Left renal pelvis (tissue), 4 donors: ENCODE measurements around the gene OR8I2. TPM values are rescaled to one million over a fixed set of nuclear protein-coding genes. Genes with fewer than 3 reads are reported as not detected.
"Not testable (repeated sequence)": the region's sequence is repeated elsewhere in the genome, so short reads cannot be mapped to it uniquely, and the experiment has no call there.

Experiments
- DNase-seq, 4 donors: peaks; one replicate each; pipeline ENCODE4 v3.0.0-alpha.2; 2013; ENCODE audit warnings: low read depth in 4 of 4, low spot score in 3 of 4
- polyA plus RNA-seq, 4 donors: library from polyadenylated mRNA; unstranded; fragments of 120-200 nt; gene quantifications; one replicate each; pipeline ENCODE4 v1.2.1, GENCODE V29; 2013; ENCODE audit not compliant: insufficient read length in 4 of 4

Gene OR8I2
- not detected for polyA plus RNA-seq

- DNase-seq = no peak
These were observed at the start of gene OR8I2 for GRCh38 chr11:56093008-56093407. TSS of gene OR8I2 (plus strand) at chr11:56093308. CDS start at chr11:56093308, 0 bp downstream.

- DNase-seq = no peak
These were observed 47.6 kb upstream of the OR8I2 start for GRCh38 chr11:56045538-56045937.

- DNase-seq = no peak
These were observed 44.6 kb upstream of the OR8I2 start for GRCh38 chr11:56048480-56048879.

DNA sequence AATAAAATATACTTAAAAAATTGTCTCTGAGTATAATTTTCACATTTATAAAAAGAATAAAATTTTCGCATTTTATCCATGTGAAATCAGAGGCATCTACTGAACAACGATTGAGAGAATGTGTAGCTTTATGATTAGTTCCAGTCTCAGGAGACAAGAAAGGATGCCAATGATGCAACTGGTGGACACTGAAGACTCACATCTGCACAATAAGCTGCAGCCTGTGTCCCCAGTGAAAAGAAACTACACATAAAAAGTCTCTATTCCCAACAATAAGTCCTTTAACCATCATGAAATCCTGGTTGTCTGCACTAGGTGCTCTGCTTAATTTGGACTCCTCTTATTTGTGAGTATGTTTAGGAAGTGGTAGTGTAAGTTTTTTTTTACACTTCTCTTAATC is 43.6 kb upstream of the OR8I2 start:
- no peak for DNase-seq

GRCh38 chr11:56056366-56056765 is 36.7 kb upstream of the OR8I2 start:
- DNase-seq = not testable (repeated sequence)

DNA sequence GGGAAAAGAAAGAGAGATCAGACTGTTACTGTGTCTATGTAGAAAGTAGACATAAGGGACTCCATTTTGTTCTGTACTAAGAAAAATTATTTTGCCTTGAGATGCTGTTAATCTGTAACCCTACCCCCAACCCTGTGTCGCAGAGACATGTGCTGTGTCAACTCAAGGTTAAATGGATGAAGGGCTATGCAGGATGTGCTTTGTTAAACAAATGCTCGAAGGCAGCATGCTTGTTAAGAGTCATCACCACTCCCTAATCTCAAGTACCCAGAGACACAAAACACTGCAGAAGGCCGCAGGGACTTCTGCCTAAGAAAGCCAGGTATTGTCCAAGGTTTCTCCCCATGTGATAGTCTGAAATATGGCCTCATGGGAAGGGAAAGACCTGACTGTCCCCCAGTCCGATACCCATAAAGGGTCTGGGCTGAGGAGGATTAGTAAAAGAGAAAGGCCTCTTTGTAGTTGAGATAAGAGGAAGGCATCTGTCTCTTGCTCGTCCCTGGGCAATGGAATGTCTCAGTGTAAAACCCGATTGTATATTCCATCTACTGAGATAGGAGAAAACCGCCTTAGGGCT is 35.4 kb upstream of the OR8I2 start:
- not testable (repeated sequence) for DNase-seq

DNA sequence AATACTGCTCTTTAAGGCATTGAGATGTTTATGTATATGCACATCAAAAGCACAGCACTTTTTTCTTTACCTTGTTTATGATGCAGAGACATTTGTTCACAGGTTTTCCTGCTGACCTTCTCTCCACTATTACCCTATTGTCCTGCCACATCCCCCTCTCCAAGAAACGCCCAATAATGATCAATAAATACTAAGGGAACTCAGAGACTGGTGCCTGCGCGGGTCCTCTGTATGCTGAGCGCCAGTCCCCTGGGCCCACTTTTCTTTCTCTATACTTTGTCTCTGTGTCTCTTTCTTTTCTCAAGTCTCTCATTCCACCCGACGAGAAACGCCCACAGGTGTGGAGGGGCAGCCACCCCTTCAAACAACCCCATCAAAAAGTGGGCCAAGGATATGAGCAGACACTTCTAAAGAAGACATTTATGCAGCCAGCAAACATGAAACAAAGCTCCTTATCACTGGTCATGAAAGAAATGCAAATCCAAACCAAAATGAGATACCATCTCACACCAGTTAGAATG is 34.8 kb upstream of the OR8I2 start:
- DNase-seq = not testable (repeated sequence)

GRCh38 chr11:56066980-56067379 is 26.1 kb upstream of the OR8I2 start:
- no peak for DNase-seq

- no peak for DNase-seq
These were observed 3.4 kb upstream of the OR8I2 start for GRCh38 chr11:56089697-56090096.

GRCh38 chr11:56103210-56103737 is 10.2 kb downstream of the OR8I2 start, which contains the start of gene OR8H2:
TSS of gene OR8H2 (plus strand) at chr11:56103687. CDS start at chr11:56105043, 1,356 bp downstream.
- DNase-seq = no peak

- no peak for DNase-seq
These were observed 29.0 kb downstream of the OR8I2 start, which contains the start of gene OR8H3 for GRCh38 chr11:56122073-56122472. TSS of gene OR8H3 (plus strand) at chr11:56122373. CDS start at chr11:56122373, 0 bp downstream.

- no peak for DNase-seq
These were observed 47.1 kb downstream of the OR8I2 start, which contains the start of gene OR8J3 for GRCh38 chr11:56140151-56140661. TSS of gene OR8J3 (minus strand) at chr11:56140201. CDS start at chr11:56137718, 2,483 bp downstream.

DNA sequence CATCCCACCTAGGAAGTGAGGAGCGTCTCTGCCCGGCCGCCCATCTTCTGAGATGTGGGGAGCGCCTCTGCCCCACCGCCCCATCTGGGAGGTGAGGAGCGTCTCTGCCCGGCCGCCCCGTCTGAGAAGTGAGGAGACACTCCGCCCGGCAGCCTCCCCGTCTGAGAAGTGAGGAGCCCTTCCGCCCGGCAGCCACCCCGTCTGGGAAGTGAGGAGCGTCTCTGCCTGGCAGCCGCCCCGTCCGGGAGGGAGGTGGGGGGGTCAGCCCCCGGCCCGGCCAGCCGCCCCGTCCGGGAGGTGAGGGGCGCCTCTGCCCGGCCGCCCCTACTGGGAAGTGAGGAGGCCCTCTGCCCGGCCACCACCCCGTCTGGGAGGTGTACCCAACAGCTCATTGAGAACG is 50.6 kb downstream of the OR8I2 start:
- not testable (repeated sequence) for DNase-seq

Other genes with a start within 250 kb of the OR8I2 start
- gene TRIM51, start 210.0 kb upstream of the OR8I2 start, polyA plus RNA-seq = not detected
- not detected for gene OR5W2, start 178.7 kb upstream of the OR8I2 start, polyA plus RNA-seq
- gene OR5I1, start 156.9 kb upstream of the OR8I2 start, polyA plus RNA-seq = not detected
- gene OR10AG1, start 123.4 kb upstream of the OR8I2 start, polyA plus RNA-seq = not detected
- not detected for gene OR5F1, start 98.7 kb upstream of the OR8I2 start, polyA plus RNA-seq
- gene OR5AS1, start 65.7 kb upstream of the OR8I2 start, polyA plus RNA-seq = under 1 TPM; 0.01 to 0.03 (median 0.03) TPM
- gene OR8H2, start 10.4 kb downstream of the OR8I2 start, polyA plus RNA-seq = under 1 TPM in 2 of 4 donors, not detected in 2; 0.04 to 0.09 TPM
- not detected for gene OR8H3, start 29.1 kb downstream of the OR8I2 start, polyA plus RNA-seq
- gene OR8J3, start 46.9 kb downstream of the OR8I2 start, polyA plus RNA-seq = not detected
- gene OR8K5, start 67.0 kb downstream of the OR8I2 start, polyA plus RNA-seq = not detected
- gene OR5J2, start 83.3 kb downstream of the OR8I2 start, polyA plus RNA-seq = not detected
- gene OR5T2, start 140.9 kb downstream of the OR8I2 start, polyA plus RNA-seq = not detected
- gene OR5T3, start 158.9 kb downstream of the OR8I2 start, polyA plus RNA-seq = not detected
- not detected for gene OR5T1, start 180.8 kb downstream of the OR8I2 start, polyA plus RNA-seq
- not detected for gene OR8H1, start 198.9 kb downstream of the OR8I2 start, polyA plus RNA-seq
- gene OR8K3, start 221.8 kb downstream of the OR8I2 start, polyA plus RNA-seq = not detected